ENCODE data around the gene BACH2. TPM values are rescaled to one million over a fixed set of nuclear protein-coding genes. Genes with fewer than 3 reads are reported as not detected.
"Not testable (repeated sequence)": the region's sequence is repeated elsewhere in the genome, so short reads cannot be mapped to it uniquely, and the experiment has no call there.

Gene BACH2
- total RNA-seq, 1 donor from 2014 or later, result 0.76 TPM

GRCh38 chr6:90151576-90152422, 144.8 kb downstream of the BACH2 start:
- ATAC-seq, result no peak

GRCh38 chr6:90149280-90149679, 147.4 kb downstream of the BACH2 start:
- ATAC-seq, result no peak

- no peak for ATAC-seq
These were observed 147.8 kb downstream of the BACH2 start for GRCh38 chr6:90148867-90149266.

- ATAC-seq, result no peak
These were observed 149.6 kb downstream of the BACH2 start for GRCh38 chr6:90146921-90147649.

GRCh38 chr6:90146024-90146423, 150.6 kb downstream of the BACH2 start:
- no peak for ATAC-seq

GRCh38 chr6:90144928-90145555, 151.6 kb downstream of the BACH2 start:
- ATAC-seq, result no peak

- ATAC-seq, result no peak
These were observed 152.2 kb downstream of the BACH2 start for GRCh38 chr6:90144396-90144795.

- no peak for ATAC-seq
These were observed 156.0 kb downstream of the BACH2 start for GRCh38 chr6:90140683-90141082.

GRCh38 chr6:90139272-90139817, 157.3 kb downstream of the BACH2 start:
- ATAC-seq, result no peak

GRCh38 chr6:90136837-90137568, 159.6 kb downstream of the BACH2 start:
- no peak for ATAC-seq

GRCh38 chr6:90136176-90136575, 160.5 kb downstream of the BACH2 start:
- no peak for ATAC-seq

- ATAC-seq, result no peak
These were observed 161.0 kb downstream of the BACH2 start for GRCh38 chr6:90135667-90136066.

- not testable (repeated sequence) for ATAC-seq
These were observed 163.0 kb downstream of the BACH2 start for GRCh38 chr6:90133664-90134063.

GRCh38 chr6:90131614-90132423, 164.8 kb downstream of the BACH2 start:
- ATAC-seq, result no peak

- ATAC-seq, result no peak
These were observed 165.5 kb downstream of the BACH2 start for GRCh38 chr6:90131125-90131524.

- ATAC-seq, result not testable (repeated sequence)
These were observed 168.0 kb downstream of the BACH2 start for GRCh38 chr6:90128687-90129086.

- ATAC-seq, result no peak
These were observed 169.0 kb downstream of the BACH2 start for GRCh38 chr6:90127595-90127994.

- no peak for ATAC-seq
These were observed 169.8 kb downstream of the BACH2 start for GRCh38 chr6:90126839-90127238.

- ATAC-seq, result no peak
These were observed 170.5 kb downstream of the BACH2 start for GRCh38 chr6:90126181-90126580.

GRCh38 chr6:90124874-90125510, 171.7 kb downstream of the BACH2 start:
- ATAC-seq, result no peak

GRCh38 chr6:90123831-90124230, 172.8 kb downstream of the BACH2 start:
- ATAC-seq, result no peak

Data from esophagus mucosa (tissue), 1 donor.